GM21825 (cell line): Measurements from ENCODE around the gene MRE11.
"Not testable (repeated sequence)": the region's sequence is repeated elsewhere in the genome, so short reads cannot be mapped to it uniquely, and the experiment has no call there.

ENCODE experiments used
- ATAC-seq: cut with Tn5 transposase; IDR thresholded peaks from one replicate; pipeline ENCODE4 v1.9.1; 2021; ENCODE audit warnings: mild to moderate bottlenecking, moderate library complexity; ENCODE audit not compliant: unreplicated experiment

MRE11 gene

DNA sequence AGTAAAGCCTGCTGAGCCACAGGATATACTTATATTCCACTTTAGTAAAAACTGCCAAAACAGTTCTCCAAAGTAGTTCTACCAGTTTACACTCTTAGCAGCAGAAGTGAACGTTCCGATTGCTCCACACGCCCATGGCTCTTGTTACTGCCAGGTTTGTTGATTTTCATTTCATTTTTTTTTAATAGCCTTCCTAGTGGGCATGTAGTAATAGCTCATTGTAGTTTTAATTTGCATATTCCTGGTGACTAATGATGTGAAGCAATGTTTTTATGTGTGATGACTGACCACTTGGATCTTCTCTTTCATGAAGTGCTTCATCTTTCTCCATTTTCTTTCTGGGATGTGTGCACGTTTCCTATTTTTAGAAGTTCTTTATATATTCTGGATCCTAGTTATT, 13.8 kb upstream of the MRE11 start:
- ATAC-seq: no peak

DNA sequence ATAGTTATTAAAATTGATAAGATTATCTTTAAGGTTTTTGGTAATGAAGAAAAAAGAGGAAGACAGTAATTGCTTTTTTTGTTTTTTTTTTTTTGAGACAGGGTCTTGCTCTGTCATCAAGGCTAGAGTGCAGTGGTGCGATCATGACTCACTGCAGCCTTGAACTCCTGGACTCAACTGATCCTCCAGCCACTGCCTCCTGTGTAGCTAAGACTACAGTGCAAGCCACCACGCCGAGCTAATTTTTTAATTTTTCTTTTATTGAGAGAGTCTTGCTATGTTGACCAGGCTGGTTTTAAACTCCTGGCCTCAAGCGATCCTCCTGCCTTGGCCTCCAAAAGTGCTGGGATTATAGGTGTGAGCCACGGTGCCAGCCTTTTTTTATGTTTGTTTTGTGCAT, 12.9 kb upstream of the MRE11 start:
- not testable (repeated sequence) for ATAC-seq

DNA sequence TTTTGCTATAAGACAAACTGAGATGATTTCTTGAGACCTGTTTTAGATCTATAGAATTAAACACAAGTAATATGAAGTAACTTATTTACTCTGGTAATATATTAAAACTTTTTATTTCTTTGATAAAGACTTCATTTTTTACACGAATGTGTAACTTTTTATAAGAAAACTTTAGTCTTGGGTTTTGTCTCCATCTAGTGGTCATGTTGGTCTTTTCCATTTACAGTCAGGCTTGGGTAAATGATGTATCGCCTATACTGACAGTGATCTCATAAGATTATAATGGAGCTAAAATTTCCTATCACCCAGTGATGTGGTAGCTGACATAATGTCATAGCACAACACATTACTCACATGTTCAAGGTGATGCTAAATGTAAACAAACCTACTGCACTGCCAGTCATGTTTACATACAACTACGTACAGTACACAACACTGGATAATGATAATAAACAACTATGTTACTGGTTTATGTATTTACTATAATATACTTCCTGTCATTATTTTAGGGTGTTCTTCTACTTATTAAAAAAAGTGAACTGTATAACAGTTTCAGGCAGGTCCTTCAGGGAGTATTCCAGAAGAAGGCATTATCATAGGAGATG, 11.1 kb upstream of the MRE11 start:
- no peak for ATAC-seq

DNA sequence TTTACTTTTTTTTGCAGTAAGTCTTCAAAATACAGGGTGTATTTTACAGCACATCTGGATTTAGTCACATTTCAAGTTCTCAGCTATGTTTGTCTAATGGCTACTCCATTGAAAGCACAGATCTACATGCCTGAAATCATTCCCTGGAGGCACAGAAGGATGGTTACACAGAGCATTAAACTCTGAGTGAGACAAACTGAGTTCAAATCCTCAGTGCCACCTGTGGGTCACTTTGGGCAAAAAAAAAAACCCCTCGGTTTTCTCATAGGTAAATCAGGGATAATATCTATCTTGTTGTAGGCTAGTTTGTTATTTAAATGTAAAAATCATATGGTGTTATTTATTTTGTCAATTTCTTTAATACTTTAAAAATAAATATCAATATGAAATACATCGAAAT, 7.9 kb upstream of the MRE11 start:
- ATAC-seq: no peak

DNA sequence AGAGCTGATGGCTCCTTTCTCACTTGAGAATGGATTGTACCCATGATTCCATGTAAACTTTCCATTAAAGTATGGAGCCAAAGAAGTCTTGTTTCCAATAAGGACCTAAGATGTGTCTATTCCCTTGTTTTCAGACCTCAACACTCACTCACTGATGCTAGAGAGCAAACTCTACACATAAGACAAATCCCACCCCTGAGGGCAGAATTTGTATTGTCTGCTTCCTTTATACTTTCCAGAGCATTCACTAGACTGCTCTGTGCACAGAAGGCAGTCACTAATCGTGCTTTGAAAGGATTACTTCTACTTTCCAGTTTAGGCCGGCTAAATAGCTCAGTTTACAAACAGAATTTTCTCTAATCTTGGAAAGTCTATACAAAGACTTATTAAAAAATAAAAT, 6.5 kb upstream of the MRE11 start:
- ATAC-seq: no peak

DNA sequence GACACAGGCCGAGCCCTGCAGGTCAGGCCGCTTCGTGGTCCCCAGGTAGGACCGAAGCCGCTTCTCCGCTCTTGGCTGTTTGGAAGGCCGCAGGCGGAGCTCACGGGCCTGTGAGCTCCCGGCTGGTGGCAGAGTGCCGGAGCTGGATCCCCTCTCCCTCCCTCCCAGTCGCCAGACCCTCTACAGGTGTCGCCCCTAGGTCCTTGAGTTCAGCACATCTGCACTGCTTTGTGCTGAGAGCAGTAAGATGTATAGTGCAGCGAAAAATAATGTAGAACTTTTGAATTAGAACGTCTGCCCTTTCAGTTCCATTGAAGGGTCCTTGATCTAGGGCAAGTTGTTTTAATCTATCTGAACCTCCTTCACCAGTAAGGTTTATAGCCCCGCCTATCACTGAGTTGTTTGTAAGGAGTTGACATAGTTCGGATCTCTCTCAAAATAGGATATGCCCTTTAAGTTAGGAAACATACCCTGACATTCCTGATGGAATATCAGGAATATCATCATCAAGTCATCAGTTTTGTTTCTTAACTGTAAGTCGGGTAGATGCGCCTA, 559 bp upstream of the MRE11 start:
- peak; percentile 65 for ATAC-seq

DNA sequence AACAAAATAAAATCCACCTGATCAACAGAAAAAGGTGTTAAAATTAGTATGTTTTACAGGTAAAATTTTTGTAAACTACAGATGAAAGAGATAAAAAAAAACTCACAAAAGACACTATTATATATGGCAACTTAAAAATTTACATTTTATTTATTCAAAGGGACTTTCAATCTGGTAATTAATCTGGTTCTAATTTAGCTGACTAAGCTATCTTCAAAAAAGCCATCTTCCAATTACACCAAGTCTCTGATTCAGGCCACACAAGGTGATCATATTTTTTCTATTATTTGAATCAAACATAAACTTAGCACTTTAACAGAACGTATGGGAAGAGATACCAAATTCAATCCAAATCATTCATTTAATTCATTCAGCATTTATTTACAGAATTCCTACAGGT, 7.6 kb downstream of the MRE11 start:
- no peak for ATAC-seq

DNA sequence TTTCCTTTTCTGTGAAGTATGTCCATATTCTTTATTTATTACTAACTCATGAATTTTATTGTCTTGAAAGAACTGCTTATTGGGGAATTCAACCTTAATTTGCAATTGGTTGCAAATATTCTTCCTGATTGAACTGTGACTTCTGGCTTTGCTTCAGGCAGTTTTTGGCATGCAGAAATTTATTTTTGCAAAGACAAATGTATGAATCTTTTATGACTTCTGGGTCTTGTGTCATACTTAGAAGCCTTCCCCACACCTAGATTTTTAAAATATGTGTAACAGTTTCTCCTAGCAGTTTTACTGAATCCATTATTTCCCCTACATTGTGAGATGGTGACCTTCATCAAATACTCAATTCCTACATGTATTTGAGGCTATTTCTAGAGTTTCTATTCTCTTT, 12.3 kb downstream of the MRE11 start:
- ATAC-seq: no peak

DNA sequence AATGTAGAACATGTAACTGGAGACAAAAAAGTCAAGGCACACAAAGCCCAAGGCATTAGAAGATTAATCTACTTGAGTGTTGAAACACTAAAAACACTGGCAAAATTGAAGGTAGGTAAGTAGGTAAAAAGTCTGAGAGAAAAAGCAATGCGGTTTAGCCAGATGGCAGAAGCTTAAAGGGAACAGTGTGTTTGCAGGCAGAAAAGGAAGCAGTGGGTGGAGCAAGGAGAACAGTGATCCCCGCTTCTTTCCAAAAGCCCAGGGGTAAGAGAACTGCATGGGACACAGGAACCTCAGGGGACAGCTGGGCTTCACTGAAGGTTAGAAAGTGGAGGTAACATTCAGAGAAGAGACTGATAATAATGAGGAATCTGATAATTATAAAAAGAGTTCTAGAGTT, 16.0 kb downstream of the MRE11 start:
- ATAC-seq: no peak

DNA sequence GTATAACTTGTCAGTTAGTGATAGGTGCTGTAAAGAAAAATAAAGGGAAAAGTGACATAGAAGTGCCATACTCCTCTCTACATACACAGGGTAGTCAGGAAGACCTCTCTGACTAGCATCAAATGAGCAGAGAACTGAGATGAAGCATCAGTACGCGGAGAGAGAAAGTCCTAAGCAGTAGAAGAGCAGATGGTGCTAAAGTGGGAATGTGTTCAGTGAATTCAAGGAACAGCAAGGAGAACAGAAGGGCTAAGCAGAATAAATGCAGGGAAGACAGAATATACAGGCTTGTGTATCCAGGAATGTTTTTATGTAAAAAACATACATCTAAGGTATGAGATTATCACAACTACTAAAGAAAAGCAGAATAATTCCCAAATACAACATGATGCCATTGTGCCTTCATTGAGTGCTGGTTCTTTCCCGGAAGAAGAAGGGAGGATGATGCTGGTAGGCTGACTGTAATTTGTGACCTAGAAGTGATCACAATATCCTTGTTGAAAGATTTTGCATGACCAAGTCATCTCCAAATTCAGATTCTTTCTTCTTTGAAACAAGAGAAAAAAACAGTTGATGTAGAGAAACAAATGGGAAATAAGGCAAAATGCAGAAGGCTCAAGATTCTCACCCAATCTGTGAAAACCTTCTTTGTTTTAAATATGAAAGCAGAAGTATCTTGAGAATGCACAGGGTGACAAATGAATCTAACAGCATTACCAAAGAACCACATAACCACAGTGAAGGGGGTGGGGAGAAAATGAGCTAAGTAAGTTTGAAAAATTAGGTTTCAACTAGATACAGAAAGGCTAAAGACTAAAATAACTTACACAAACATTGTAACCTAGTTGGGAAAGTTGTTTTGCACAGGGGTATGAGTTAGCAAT, 20.5 kb downstream of the MRE11 start:
- ATAC-seq: peak; percentile 80

DNA sequence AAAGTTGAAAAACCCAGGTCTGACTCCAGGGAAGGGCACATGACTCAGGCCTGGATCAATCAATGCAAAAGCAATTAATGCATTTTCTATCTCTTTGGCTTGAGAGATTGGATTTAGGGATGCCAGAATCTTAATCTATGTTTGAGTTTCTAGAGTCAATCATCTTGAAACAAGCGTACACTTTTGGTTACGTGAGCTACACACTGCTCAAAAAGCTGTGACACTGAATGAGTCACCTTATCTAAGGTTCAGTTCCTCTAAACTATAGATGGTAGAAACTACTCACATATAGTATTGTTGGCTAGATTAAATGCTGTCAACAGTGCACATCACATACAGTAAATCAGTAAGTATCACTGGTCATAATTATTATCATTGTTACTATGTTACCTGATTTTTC, 24.2 kb downstream of the MRE11 start:
- ATAC-seq: peak; percentile 82

DNA sequence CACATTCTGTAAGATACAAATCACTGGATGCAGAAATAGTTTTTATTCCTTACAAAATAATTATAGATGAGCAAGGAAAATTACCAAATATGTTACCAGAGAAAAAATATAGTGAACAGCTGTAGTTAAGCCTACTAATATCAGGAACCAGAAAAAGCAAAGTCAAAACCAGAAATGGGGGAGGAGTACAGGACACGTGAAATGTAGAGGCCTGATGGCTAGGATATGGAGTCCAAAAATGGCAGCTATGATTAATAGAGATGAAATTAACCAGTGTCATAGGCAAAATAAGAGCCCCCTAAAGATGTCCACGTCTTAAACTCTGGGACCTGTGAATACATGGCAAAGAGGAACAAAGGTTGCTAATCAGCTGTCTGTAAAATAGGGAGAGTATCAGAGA, 34.1 kb downstream of the MRE11 start:
- no peak for ATAC-seq

DNA sequence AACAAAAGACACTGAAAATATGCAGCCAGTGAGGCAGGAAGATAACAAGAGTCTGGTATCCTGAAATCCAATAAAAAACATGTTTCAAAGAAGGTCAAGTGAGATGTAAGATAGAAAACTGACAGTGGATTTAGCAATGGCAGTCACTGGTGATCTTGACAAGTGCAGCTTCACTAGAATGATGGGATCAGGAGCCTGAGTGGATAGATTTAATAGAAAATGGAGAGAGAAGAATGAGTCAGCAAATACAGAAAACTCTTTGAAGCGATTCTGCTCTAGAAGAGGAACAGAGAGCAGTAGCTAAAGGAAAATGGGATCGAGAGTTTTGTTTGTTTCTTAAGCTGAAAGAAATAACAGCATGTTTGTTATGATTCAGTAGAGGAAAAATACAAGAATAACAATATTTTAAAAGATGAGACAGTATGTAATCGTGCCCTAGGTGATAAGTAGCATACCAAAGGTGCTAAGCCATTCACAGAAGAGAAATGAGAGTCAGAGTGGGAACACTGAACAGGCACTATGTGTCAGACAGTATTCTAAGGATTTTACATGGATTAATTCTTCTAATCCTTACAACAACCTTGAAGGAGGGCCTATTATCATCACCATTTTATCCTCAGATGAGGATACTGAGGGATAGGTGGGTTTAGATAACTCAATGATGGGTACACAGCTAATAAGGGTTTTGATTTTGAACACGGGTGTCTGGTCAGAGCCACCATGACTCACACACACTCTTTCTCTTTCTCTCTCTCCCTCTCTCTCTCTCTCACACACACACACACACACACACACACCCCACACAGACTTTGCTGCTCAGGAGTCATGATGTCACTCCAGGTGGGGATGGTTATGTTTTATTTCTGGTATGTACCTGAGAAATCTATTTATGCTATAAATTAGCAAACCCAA, 36.3 kb downstream of the MRE11 start:
- no peak for ATAC-seq

DNA sequence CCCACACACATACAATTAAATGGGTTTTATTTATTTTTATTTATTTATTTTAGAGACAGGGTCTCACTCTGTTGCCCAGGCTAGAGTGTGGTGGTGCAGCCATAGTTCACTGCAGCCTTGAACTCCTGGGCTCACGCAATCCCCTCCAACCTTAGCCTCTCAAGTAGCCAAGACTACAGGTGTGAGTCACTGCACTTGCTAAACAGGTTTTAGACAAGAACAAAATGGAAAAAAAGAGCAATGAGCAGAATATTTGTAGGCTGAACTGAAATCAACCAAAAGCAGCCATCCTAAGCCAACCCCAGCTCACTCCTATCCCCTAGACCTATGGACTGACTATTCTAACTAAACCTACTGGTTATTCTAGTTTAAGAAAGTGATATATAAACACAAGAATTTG, 37.8 kb downstream of the MRE11 start:
- ATAC-seq: no peak

DNA sequence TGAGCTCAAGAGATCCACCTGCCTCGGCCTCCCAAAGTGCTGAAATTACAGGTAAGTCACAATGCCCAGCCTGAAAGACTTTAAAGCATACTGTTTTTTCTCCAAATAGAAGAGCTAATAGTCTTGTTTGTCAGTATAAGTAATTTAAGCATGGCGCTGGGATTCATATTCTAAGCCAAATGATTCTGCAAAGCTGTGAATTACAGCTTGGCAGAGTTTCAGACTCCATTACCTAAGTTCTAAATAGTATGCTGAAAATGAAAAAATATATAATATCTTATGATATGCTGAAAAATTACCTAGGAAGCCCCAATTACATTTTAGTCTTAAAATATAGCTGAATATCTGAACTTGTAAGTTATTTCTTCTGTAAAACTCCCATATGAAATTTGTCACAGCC, 39.3 kb downstream of the MRE11 start:
- no peak for ATAC-seq

DNA sequence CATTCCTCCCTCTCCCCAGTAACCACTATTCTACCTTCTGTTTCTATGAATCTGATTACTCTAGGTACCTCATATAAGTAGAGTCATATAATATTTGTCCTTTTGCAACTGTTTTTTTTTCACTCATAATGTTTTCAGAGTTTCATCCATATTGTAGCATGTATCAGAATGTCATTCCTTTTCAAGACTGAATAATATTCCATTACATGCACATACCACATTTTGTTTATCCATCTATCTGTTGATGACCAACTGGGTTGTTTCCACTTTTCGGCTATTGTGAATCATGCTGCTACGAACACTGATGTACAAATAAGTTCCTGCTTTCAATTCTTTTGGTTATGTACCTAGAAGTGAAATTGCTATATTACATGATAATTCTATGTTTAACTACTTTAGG, 40.7 kb downstream of the MRE11 start:
- ATAC-seq: no peak

DNA sequence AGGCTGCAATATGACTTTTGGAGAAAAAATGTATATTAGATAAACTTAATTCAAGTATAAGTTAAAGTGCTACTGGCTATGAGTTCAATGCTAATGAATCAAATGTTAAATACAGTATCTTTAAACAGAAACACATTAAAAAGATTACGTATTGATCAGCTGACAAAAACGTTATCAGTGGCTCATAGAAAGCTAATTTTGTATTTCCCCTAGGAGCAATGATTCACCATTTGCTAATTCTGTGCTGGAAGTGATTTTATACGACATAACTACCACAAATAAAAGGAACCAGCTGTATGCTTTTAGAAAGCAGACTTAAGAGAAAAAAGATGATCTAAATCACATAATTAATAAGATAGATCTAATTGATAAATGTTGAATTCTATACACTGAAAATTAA, 43.6 kb downstream of the MRE11 start:
- no peak for ATAC-seq

DNA sequence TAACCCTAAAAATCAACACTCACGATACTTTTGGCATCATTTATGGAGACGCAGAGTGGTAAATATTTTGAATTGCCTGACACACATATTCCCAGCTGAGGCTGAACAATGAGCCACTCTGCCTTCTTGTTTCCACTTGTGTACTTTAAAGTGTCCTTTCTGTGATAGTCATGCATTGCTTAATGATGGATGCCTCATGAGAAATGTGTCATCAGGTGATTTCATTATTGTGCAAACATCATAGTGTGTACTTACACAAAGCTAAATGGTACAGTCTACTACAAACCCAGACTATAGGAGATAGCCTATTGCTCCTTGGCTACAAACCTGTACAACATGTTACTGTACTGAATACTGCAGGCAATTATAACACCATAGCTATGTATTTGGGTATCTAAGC, 44.2 kb downstream of the MRE11 start:
- no peak for ATAC-seq

DNA sequence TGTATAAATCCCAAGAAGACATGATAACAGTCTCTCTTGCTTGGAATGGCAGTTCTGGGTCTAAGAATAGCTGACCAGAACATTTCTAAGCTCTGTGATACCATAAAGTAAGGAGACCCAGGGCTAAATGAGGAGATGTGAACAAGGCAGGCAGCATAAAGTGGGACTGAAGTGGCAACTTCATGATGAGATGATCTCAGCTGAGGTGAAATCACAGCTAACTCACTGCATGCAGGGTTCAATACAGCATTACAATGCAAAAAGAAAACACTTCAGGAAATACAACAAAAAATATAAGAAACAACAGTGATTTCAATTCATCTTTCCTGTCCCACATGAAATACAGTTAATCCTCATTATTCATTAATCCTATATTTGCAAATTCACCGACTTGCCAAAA, 44.6 kb downstream of the MRE11 start:
- ATAC-seq: no peak

DNA sequence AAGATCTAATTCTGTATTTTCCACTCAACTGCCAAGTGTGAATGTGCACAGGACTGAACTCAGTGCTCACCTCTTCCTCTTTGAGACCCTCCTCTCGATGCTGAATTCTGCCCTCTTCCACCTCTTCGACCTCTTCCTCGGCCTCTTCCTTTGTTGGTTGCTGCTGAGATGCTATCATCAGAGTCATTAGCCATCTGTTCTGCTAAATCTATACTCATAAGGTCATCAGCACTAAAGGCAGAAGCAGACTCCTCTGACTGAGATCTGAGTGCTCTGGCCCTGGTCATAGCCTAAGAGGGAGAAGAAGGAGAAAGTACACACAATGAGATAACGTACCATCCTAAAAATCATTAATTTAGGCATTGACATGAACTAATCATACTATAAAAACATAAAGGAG, 46.5 kb downstream of the MRE11 start:
- ATAC-seq: no peak

DNA sequence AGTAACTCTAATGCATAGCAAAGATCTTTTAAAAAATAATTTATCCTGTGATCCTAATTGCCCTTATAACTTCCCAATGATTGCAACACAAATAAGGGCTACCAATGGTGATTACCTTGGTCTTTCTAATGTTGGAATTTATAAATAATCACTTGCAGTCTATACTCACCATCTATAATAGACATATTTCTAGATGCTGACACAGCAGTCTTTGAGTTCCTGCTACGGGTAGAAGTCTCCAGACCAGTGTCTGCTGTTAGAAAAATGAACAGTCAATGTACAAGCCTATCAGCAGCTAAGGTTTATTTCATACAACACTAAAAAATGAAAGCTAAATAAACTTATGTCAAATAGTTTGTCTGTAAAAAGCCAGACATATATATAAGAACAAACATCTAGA, 48.0 kb downstream of the MRE11 start:
- no peak for ATAC-seq
